ENCODE data around the gene EEA1.

The EEA1 gene

DNA sequence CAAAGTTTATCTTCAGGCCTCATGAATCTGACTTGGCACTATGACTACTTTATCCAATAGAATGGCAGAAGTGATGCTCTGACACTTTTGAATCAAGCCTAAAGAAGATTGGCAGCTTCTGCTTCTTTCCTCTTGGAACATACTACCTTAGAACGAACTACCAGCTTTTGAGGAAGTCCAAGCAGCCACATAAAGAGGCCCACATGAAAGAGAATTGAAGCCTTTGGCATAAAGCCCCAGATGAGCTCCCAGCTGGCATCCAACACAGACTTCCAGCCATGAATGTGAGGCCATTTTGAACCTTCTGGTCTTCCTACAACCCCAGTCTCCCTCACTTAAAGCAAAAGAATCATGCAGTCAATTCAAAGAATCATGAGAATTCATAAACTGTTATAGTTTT is 65.8 kb downstream of the EEA1 start:
- POLR2A ChIA-PET = no interaction called here
- H3K4me3 ChIP-seq (ENCODE audit: low read depth, low read length) = no peak overlapping the region
- TF ChIP-seq ZNF239 (tag by site-specific recombination; IDR thresholded peaks at IDR 0.05) = no peak
- TF ChIP-seq ZXDB (tag by site-specific recombination; IDR thresholded peaks at IDR 0.05) = no peak
- no peak for TF ChIP-seq FEZF1 (tag by site-specific recombination; IDR thresholded peaks at IDR 0.05)
- TF ChIP-seq ZNF354C (tag by site-specific recombination; IDR thresholded peaks at IDR 0.05; ENCODE audit: borderline replicate concordance, low read depth) = no peak
- TF ChIP-seq ZNF391 (tag by site-specific recombination; IDR thresholded peaks at IDR 0.05; ENCODE audit: borderline replicate concordance, low read depth) = no peak
- no peak for TF ChIP-seq ZNF433 (tag by site-specific recombination; IDR thresholded peaks at IDR 0.05; ENCODE audit: low read depth)
- no peak for TF ChIP-seq KLF7 (tag by site-specific recombination; IDR thresholded peaks at IDR 0.05; ENCODE audit: borderline replicate concordance)
- no peak for TF ChIP-seq ZNF549 (tag by site-specific recombination; IDR thresholded peaks at IDR 0.05)
- TF ChIP-seq KLF10 (tag by site-specific recombination; IDR thresholded peaks at IDR 0.05) = no peak
- TF ChIP-seq ZNF521 (tag by site-specific recombination; IDR thresholded peaks at IDR 0.05) = no peak
- no peak for TF ChIP-seq HOXD13 (CRISPR knock-in tag; IDR thresholded peaks at IDR 0.05; ENCODE audit: borderline replicate concordance)
- TF ChIP-seq ZNF555 (tag by site-specific recombination; conservative IDR thresholded peaks at IDR 0.05) = no peak
- no peak for TF ChIP-seq CTCF (tag by site-specific recombination; IDR thresholded peaks at IDR 0.05)
- CTCF ChIA-PET = no interaction called here
- H3K4me1 ChIP-seq (ENCODE audit: control insufficient read depth, insufficient read depth, low read length) = no peaks in the 10 kb centered on the region
- no peaks in the 10 kb centered on the region for H3K9me3 ChIP-seq (ENCODE audit: control insufficient read depth, insufficient read depth, low read depth, low read length)
- no peak overlapping the region for H3K27ac ChIP-seq (ENCODE audit: extremely low read depth, low read depth, low read length)
- peaks cover 4 to 20% of the 10 kb centered on the region in 2 experiments; a peak in 2 of 3 replicates for H3K36me3 ChIP-seq (ENCODE audit: control insufficient read depth in 2 of 2, insufficient read depth in 1 of 2, low read length in 2 of 2)

DNA sequence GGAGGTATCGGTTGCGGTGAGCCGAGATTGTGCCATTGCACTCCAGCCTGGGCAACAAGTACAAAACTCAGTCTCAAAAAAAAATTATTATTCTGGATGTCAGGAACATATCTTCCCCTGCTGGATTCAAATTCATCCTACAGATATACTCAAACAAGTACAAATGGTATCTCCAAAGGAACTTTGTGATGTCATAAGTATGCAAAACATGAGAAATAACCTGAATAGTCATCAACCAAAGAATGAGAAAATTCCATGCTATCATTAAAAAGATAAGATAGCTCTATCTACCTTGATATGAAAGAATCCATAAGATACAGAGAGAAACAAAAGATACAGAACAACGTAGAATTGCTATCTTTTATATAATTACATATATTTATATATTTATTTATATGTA is 67.7 kb downstream of the EEA1 start:
- no peak overlapping the region for H3K4me3 ChIP-seq (ENCODE audit: low read depth, low read length)
- H3K36me3 ChIP-seq (ENCODE audit: control insufficient read depth in 2 of 2, insufficient read depth in 1 of 2, low read length in 2 of 2) = peaks cover 4 to 31% of the 10 kb centered on the region in 2 experiments
- H3K9me3 ChIP-seq (ENCODE audit: control insufficient read depth, insufficient read depth, low read depth, low read length) = no peaks in the 10 kb centered on the region
- ChIA-PET POLR2A (no interaction called here), CTCF (no interaction called here)
- no peak for TF ChIP-seq ZNF664 (tag by site-specific recombination; IDR thresholded peaks at IDR 0.05)
- TF ChIP-seq KLF8 (tag by site-specific recombination; IDR thresholded peaks at IDR 0.05) = no peak
- TF ChIP-seq ZNF19 (tag by site-specific recombination; IDR thresholded peaks at IDR 0.05; ENCODE audit: low read depth) = no peak
- no peak for TF ChIP-seq ZNF530 (tag by site-specific recombination; IDR thresholded peaks at IDR 0.05; ENCODE audit: low read depth)
- no peak for TF ChIP-seq KLF10 (tag by site-specific recombination; IDR thresholded peaks at IDR 0.05)
- TF ChIP-seq ZNF791 (tag by site-specific recombination; IDR thresholded peaks at IDR 0.05) = no peak
- TF ChIP-seq ZNF146 (tag by site-specific recombination; IDR thresholded peaks at IDR 0.05) = no peak
- no peak for TF ChIP-seq ZNF473 (tag by site-specific recombination; IDR thresholded peaks at IDR 0.05)
- TF ChIP-seq, protein P1, sequence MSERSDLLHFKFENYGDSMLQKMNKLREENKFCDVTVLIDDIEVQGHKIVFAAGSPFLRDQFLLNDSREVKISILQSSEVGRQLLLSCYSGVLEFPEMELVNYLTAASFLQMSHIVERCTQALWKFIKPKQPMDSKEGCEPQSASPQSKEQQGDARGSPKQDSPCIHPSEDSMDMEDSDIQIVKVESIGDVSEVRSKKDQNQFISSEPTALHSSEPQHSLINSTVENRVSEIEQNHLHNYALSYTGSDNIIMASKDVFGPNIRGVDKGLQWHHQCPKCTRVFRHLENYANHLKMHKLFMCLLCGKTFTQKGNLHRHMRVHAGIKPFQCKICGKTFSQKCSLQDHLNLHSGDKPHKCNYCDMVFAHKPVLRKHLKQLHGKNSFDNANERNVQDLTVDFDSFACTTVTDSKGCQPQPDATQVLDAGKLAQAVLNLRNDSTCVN (tag by site-specific recombination; optimal IDR thresholded peaks at IDR 0.05) = no peak
- TF ChIP-seq ZNF677 (tag by site-specific recombination; IDR thresholded peaks at IDR 0.05) = no peak
- TF ChIP-seq ZNF23 (tag by site-specific recombination; IDR thresholded peaks at IDR 0.05; ENCODE audit: borderline replicate concordance) = no peak
- TF ChIP-seq ZSCAN23 (tag by site-specific recombination; IDR thresholded peaks at IDR 0.05) = no peak
- no peak for TF ChIP-seq ZNF112 (tag by site-specific recombination; IDR thresholded peaks at IDR 0.05)
- TF ChIP-seq ZNF302 (tag by site-specific recombination; IDR thresholded peaks at IDR 0.05; ENCODE audit: low read depth) = no peak
- TF ChIP-seq ZNF148 (tag by site-specific recombination; IDR thresholded peaks at IDR 0.05; ENCODE audit: borderline replicate concordance) = no peak
- TF ChIP-seq ZNF394 (tag by site-specific recombination; IDR thresholded peaks at IDR 0.05; ENCODE audit: borderline replicate concordance) = no peak
- no peak overlapping the region for H3K27ac ChIP-seq (ENCODE audit: extremely low read depth, low read depth, low read length)
- no peaks in the 10 kb centered on the region for H3K4me1 ChIP-seq (ENCODE audit: control insufficient read depth, insufficient read depth, low read length)

Data from HEK293 (cell line).